Measurements from ENCODE around the gene TMEM271. TPM values are rescaled to one million over a fixed set of nuclear protein-coding genes. Genes with fewer than 3 reads are reported as not detected.

The TMEM271 gene
- total and polyA plus RNA-seq, 4 donors, result not detected

DNA sequence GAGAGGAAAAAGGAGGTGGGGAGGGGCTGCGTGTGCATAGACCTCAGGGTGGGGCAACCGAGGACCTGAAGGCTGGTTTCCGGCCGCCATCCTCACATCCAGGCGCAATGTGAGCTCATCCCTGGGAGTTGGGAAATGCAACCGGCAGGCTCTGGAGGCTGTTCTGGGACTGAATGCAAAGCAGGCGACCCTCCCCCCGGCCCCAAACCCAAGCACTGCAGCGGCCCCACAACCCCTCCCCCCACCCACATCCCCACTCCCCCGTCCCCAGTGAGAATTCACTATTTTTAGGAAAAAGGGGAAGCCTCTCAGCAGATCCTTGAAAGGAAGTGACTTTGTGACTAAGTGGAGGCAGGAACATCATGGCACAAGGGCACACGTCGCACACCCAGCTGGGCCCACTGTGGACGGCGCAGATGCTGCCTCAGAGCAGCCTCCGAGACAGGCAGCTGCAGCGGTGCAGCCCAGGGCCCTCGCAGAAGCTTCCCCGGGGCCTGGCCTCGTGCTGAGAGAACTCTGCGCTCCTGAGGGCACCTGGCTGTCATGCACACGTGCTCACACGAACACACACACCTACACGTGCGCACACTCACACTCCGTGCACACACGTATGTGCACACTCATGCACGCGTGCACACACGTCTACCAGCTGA, 47.9 kb upstream of the TMEM271 start:
- no peak for TF ChIP-seq FOXA1 (IDR thresholded peaks at IDR 0.05)
- TF ChIP-seq, protein P1, sequence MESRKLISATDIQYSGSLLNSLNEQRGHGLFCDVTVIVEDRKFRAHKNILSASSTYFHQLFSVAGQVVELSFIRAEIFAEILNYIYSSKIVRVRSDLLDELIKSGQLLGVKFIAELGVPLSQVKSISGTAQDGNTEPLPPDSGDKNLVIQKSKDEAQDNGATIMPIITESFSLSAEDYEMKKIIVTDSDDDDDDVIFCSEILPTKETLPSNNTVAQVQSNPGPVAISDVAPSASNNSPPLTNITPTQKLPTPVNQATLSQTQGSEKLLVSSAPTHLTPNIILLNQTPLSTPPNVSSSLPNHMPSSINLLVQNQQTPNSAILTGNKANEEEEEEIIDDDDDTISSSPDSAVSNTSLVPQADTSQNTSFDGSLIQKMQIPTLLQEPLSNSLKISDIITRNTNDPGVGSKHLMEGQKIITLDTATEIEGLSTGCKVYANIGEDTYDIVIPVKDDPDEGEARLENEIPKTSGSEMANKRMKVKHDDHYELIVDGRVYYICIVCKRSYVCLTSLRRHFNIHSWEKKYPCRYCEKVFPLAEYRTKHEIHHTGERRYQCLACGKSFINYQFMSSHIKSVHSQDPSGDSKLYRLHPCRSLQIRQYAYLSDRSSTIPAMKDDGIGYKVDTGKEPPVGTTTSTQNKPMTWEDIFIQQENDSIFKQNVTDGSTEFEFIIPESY (IDR thresholded peaks at IDR 0.05), result no peak
- TF ChIP-seq, protein P2, sequence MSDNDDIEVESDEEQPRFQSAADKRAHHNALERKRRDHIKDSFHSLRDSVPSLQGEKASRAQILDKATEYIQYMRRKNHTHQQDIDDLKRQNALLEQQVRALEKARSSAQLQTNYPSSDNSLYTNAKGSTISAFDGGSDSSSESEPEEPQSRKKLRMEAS (IDR thresholded peaks at IDR 0.05), result no peak
- no peak overlapping the region for H3K4me3 ChIP-seq (ENCODE audit: low read depth in 1 of 3, low read length in 3 of 3)
- WGBS, result 61% methylated on average over 29 of the region's 29 CpGs
- no peak for DNase-seq (ENCODE audit: low spot score)
- no peak overlapping the region for H3K9ac ChIP-seq (ENCODE audit: low read depth in 1 of 2, low read length in 2 of 2)
- no peaks in the 10 kb centered on the region for H3K9me3 ChIP-seq (ENCODE audit: control insufficient read depth in 4 of 4, low read length in 3 of 4)
- H3K4me1 ChIP-seq (ENCODE audit: control insufficient read depth in 4 of 4, insufficient read depth in 4 of 4, low read length in 3 of 4), result no peaks in the 10 kb centered on the region
- H3K27ac ChIP-seq (ENCODE audit: low read depth in 1 of 2, low read length in 2 of 2), result no peak overlapping the region
- H3K36me3 ChIP-seq (ENCODE audit: control insufficient read depth in 4 of 4, insufficient read depth in 3 of 4, low read depth in 1 of 4, low read length in 3 of 4), result no peaks in the 10 kb centered on the region
- H3K27me3 ChIP-seq (ENCODE audit: control insufficient read depth in 4 of 4, insufficient read depth in 4 of 4, low read length in 3 of 4), result no peaks in the 10 kb centered on the region

DNA sequence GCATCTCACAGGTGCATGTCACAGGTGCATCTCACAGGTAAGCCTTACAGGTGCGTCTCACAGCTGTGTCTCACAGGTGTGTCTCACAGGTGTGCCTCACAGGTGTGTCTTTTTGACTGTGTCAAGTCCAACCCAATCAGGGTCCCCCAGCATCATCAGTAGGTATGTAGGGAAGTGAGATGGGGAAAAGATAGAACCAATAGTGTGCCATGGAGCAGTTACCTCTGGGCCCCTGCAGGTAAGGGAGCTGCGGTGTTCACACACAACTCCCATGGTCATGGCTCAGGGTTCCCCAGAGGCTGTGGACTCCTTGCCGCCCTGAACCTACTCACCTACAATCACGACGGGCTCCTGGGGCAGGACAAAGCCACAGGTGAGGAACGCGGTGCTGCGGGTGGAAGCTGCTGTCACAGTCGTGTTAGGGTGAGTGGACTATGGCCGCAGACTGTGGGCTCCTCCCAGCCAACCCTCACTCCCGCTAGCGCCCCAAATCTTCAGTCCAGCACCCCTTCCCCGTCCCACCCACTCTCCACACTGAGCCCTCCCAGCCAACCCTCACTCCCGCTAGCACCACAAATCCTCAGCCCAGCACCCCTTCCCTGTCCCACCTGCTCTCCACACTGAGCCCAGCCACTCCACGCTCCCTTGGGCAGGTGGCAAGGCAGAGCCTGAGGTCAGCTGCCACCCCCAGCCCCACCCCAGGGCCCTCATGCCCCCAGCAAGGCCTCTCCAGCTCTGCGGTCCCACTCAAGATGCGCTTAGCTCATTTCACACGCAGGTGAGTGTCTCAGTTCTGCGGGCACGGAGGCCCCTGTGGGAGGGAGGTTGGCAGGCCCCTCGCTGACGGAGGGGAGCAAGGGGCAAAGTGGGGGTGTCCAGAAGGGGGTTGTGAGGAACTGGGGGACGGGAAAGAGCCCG, 47.2 kb upstream of the TMEM271 start:
- WGBS, result 80% methylated on average over 24 of the region's 24 CpGs
- H3K4me1 ChIP-seq (ENCODE audit: control insufficient read depth in 4 of 4, insufficient read depth in 4 of 4, low read length in 3 of 4), result no peaks in the 10 kb centered on the region
- H3K36me3 ChIP-seq (ENCODE audit: control insufficient read depth in 4 of 4, insufficient read depth in 3 of 4, low read depth in 1 of 4, low read length in 3 of 4), result no peaks in the 10 kb centered on the region
- no peaks in the 10 kb centered on the region for H3K27me3 ChIP-seq (ENCODE audit: control insufficient read depth in 4 of 4, insufficient read depth in 4 of 4, low read length in 3 of 4)
- DNase-seq (ENCODE audit: low spot score), result no peak
- TF ChIP-seq, protein P2 (IDR thresholded peaks at IDR 0.05), result no peak
- TF ChIP-seq, protein P3, sequence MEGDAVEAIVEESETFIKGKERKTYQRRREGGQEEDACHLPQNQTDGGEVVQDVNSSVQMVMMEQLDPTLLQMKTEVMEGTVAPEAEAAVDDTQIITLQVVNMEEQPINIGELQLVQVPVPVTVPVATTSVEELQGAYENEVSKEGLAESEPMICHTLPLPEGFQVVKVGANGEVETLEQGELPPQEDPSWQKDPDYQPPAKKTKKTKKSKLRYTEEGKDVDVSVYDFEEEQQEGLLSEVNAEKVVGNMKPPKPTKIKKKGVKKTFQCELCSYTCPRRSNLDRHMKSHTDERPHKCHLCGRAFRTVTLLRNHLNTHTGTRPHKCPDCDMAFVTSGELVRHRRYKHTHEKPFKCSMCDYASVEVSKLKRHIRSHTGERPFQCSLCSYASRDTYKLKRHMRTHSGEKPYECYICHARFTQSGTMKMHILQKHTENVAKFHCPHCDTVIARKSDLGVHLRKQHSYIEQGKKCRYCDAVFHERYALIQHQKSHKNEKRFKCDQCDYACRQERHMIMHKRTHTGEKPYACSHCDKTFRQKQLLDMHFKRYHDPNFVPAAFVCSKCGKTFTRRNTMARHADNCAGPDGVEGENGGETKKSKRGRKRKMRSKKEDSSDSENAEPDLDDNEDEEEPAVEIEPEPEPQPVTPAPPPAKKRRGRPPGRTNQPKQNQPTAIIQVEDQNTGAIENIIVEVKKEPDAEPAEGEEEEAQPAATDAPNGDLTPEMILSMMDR (IDR thresholded peaks at IDR 0.05; ENCODE audit: low read depth, low read length, missing input control), result no peak
- TF ChIP-seq HNF4A (conservative IDR thresholded peaks at IDR 0.05), result no peak
- no peak for TF ChIP-seq YY1 (IDR thresholded peaks at IDR 0.05)
- TF ChIP-seq, protein P4, sequence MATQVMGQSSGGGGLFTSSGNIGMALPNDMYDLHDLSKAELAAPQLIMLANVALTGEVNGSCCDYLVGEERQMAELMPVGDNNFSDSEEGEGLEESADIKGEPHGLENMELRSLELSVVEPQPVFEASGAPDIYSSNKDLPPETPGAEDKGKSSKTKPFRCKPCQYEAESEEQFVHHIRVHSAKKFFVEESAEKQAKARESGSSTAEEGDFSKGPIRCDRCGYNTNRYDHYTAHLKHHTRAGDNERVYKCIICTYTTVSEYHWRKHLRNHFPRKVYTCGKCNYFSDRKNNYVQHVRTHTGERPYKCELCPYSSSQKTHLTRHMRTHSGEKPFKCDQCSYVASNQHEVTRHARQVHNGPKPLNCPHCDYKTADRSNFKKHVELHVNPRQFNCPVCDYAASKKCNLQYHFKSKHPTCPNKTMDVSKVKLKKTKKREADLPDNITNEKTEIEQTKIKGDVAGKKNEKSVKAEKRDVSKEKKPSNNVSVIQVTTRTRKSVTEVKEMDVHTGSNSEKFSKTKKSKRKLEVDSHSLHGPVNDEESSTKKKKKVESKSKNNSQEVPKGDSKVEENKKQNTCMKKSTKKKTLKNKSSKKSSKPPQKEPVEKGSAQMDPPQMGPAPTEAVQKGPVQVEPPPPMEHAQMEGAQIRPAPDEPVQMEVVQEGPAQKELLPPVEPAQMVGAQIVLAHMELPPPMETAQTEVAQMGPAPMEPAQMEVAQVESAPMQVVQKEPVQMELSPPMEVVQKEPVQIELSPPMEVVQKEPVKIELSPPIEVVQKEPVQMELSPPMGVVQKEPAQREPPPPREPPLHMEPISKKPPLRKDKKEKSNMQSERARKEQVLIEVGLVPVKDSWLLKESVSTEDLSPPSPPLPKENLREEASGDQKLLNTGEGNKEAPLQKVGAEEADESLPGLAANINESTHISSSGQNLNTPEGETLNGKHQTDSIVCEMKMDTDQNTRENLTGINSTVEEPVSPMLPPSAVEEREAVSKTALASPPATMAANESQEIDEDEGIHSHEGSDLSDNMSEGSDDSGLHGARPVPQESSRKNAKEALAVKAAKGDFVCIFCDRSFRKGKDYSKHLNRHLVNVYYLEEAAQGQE (IDR thresholded peaks at IDR 0.05), result no peak
- TF ChIP-seq, protein P1 (IDR thresholded peaks at IDR 0.05), result no peak
- TF ChIP-seq, protein P5, sequence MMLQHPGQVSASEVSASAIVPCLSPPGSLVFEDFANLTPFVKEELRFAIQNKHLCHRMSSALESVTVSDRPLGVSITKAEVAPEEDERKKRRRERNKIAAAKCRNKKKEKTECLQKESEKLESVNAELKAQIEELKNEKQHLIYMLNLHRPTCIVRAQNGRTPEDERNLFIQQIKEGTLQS (IDR thresholded peaks at IDR 0.05), result no peak
- TF ChIP-seq EGR1 (IDR thresholded peaks at IDR 0.05; ENCODE audit: low read depth in 2 of 2), result no peak
- TF ChIP-seq FOXA1 (IDR thresholded peaks at IDR 0.05), result no peak
- no peak for TF ChIP-seq HNF4G (IDR thresholded peaks at IDR 0.05)
- TF ChIP-seq TAF1 (conservative IDR thresholded peaks at IDR 0.05), result no peak
- no peak for TF ChIP-seq FOXA2 (IDR thresholded peaks at IDR 0.05)
- TF ChIP-seq NR2F2 (IDR thresholded peaks at IDR 0.05), result no peak
- TF ChIP-seq RAD21 (IDR thresholded peaks at IDR 0.05), result no peak
- no peak for TF ChIP-seq GABPA (IDR thresholded peaks at IDR 0.05 in 1 of 2, conservative IDR thresholded peaks at IDR 0.05 in 1 of 2)
- TF ChIP-seq RXRA (IDR thresholded peaks at IDR 0.05), result no peak
- no peak for TF ChIP-seq SP1 (IDR thresholded peaks at IDR 0.05)
- no peak for TF ChIP-seq JUND (IDR thresholded peaks at IDR 0.05)
- H3K9me3 ChIP-seq (ENCODE audit: control insufficient read depth in 4 of 4, low read length in 3 of 4), result no peaks in the 10 kb centered on the region
- H3K4me3 ChIP-seq (ENCODE audit: low read depth in 1 of 3, low read length in 3 of 3), result no peak overlapping the region
- no peak overlapping the region for H3K9ac ChIP-seq (ENCODE audit: low read depth in 1 of 2, low read length in 2 of 2)
- H3K27ac ChIP-seq (ENCODE audit: low read depth in 1 of 2, low read length in 2 of 2), result no peak overlapping the region

Data from liver (tissue), 9 donors.